Psoas muscle (tissue), 8 donors: ENCODE measurements around the gene HERC5. TPM values are rescaled to one million over a fixed set of nuclear protein-coding genes. Genes with fewer than 3 reads are reported as not detected.

Experiments
- ATAC-seq, 4 donors: fragments of 200-7000 bp; cut with Tn5 transposase; one replicate each; pipeline ENCODE4 v1.9.1; 2020; ENCODE audit warnings: moderate library complexity in 3 of 4, mild to moderate bottlenecking in 2 of 4
- DNase-seq, 2 donors: peaks; one replicate each; pipeline ENCODE4 v3.0.0-alpha.2; 2020
- H3K27ac ChIP-seq: fragments of 200-600 bp; one replicate; pipeline ENCODE4 v1.8.0; 2022
- H3K27me3 ChIP-seq, 3 donors: fragments of 200-600 bp in 1 of 3; one replicate each; pipeline versions ENCODE4 v1.6.1 to v1.8.0; 2013 to 2022; ENCODE audit warnings: low read length in 2 of 3, mild to moderate bottlenecking in 2 of 3, moderate library complexity in 1 of 3; ENCODE audit not compliant: insufficient read depth in 3 of 3
- H3K36me3 ChIP-seq, 2 donors: fragments of 200-600 bp in 1 of 2; one replicate each; pipeline versions ENCODE4 v1.6.1 to v1.8.0; 2013 to 2022; ENCODE audit warnings: low read depth in 1 of 2, mild to moderate bottlenecking in 1 of 2, moderate library complexity in 1 of 2; ENCODE audit not compliant: insufficient read depth in 1 of 2
- H3K4me1 ChIP-seq: fragments of 200-600 bp; one replicate; pipeline ENCODE4 v1.8.0; 2022
- H3K4me3 ChIP-seq: fragments of 200-600 bp; one replicate; pipeline ENCODE4 v1.8.0; 2022; ENCODE audit warnings: mild to moderate bottlenecking
- H3K9me3 ChIP-seq: fragments of 200-600 bp; one replicate; pipeline ENCODE4 v1.8.0; 2022
- WGBS, 3 donors: extraction: QIAGEN DNeasy Blood & Tissue Kit; methylation state at CpG; one replicate each; pipeline versions ENCODE4 v1.1.6 to v1.1.7; 2013; 5-methylcytosine and 5-hydroxymethylcytosine counted together
- intact Hi-C, 2 donors: fragments of 100-400 bp; cut with DNase I; formaldehyde crosslinking; loops; one replicate each; pipeline versions ENCODE4 v1.11.0 to v1.14.2; 2022
- polyA plus RNA-seq, 3 donors: library from polyadenylated mRNA; stranded (reverse); fragments of 200-250 nt; gene quantifications; one replicate each; pipeline ENCODE4 v1.2.3, GENCODE V29; 2013
- total RNA-seq, 4 donors: library from RNA; stranded (reverse); fragmentation: NEBNext Ultra II Directional in 2 of 4; extraction: Animal tissue kit (Norgen Biotek cat#: 25700) in 2 of 4; gene quantifications; one replicate each; pipeline versions ENCODE4 v1.2.1 to v1.2.4, GENCODE V29; 2021 to 2023
- TF ChIP-seq, protein P1 (sequence below): fragments of 200-600 bp; IDR thresholded peaks from one replicate; pipeline ENCODE4 v1.8.0; 2022; ENCODE audit warnings: antibody characterized with exemption
- donor health status: healthy with polysubstance abuse.
- donor health status: DM: no; HTN: no; CAD: no; lungs with moderate emphysema.
- donor health status: Bipolar disorder and iron deficiency.
- donor health status: healthy.
- donor health status: DM: yes; HTN: yes; CAD: no.
- donor health status: DM: no; HTN: no; CAD: no.
- donor health status: DM: no; HTN: no; CAD: no.
- donor health status: DM: yes; HTN: yes; CAD: no.

HERC5 gene
- total and polyA plus RNA-seq, 7 donors = 0.42 to 2.8 (median 0.79) TPM

GRCh38 chr4:88533088-88533790 lies 76.3 kb downstream of the HERC5 start:
- intact Hi-C loops = no loop called here
- H3K27ac ChIP-seq = no peak overlapping the region
- no peaks in the 10 kb centered on the region for H3K27me3 ChIP-seq
- WGBS, 3 donors = 56 to 77% (median 72%) methylated on average over 6 of the region's 6 CpGs
- no peaks in the 10 kb centered on the region for H3K36me3 ChIP-seq
- H3K4me3 ChIP-seq = no peak overlapping the region
- DNase-seq (no peak), ATAC-seq (no peak)
- no peaks in the 10 kb centered on the region for H3K9me3 ChIP-seq
- H3K4me1 ChIP-seq = no peaks in the 10 kb centered on the region
- TF ChIP-seq, protein P1, sequence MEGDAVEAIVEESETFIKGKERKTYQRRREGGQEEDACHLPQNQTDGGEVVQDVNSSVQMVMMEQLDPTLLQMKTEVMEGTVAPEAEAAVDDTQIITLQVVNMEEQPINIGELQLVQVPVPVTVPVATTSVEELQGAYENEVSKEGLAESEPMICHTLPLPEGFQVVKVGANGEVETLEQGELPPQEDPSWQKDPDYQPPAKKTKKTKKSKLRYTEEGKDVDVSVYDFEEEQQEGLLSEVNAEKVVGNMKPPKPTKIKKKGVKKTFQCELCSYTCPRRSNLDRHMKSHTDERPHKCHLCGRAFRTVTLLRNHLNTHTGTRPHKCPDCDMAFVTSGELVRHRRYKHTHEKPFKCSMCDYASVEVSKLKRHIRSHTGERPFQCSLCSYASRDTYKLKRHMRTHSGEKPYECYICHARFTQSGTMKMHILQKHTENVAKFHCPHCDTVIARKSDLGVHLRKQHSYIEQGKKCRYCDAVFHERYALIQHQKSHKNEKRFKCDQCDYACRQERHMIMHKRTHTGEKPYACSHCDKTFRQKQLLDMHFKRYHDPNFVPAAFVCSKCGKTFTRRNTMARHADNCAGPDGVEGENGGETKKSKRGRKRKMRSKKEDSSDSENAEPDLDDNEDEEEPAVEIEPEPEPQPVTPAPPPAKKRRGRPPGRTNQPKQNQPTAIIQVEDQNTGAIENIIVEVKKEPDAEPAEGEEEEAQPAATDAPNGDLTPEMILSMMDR = no peak

DNA sequence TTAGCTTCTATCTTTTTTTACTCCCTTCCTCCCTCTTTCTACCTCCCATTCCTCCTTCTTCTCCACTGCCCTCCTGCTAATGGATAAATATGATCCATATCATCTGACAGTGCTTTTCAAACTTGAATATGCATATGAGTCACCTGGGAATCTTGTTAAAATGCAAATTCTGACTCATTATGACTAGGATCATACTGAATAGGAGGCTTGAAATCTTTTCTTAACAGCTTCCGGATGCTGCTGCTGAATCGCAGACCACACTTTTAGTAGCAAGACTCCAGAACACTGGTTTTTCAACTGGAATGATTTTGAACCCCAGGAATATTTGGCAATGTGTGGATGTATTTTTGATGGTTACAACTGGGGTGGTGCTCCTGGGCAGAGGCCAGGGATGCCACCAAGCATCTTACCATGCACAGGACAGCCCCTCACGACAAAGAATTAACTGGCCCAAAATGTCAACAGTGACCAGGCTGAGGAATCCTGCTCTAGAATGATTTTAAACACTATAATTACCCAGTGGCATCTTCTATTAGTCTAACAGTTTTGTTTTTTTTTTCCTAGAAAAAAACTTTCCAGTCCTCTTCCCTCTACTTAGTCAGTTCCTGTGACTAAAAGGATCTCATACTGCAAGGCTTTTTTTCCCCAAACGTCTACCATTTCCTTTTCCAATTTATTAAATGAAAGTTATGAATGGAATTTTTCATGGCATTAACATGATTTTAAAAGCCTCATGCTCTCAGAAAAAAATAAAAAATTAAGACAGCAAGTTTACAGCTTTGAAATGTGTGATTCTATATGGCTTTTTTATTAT lies 77.2 kb downstream of the HERC5 start:
- no peaks in the 10 kb centered on the region for H3K27me3 ChIP-seq
- TF ChIP-seq, protein P1 = no peak
- H3K4me3 ChIP-seq = no peak overlapping the region
- H3K27ac ChIP-seq = no peak overlapping the region
- no peaks in the 10 kb centered on the region for H3K4me1 ChIP-seq
- H3K9me3 ChIP-seq = no peaks in the 10 kb centered on the region
- ATAC-seq (no peak), DNase-seq (no peak)
- 55 to 63% (median 58%) methylated on average over 4 of the region's 4 CpGs for WGBS, 3 donors
- no peaks in the 10 kb centered on the region for H3K36me3 ChIP-seq
- intact Hi-C loops = no loop called here

DNA sequence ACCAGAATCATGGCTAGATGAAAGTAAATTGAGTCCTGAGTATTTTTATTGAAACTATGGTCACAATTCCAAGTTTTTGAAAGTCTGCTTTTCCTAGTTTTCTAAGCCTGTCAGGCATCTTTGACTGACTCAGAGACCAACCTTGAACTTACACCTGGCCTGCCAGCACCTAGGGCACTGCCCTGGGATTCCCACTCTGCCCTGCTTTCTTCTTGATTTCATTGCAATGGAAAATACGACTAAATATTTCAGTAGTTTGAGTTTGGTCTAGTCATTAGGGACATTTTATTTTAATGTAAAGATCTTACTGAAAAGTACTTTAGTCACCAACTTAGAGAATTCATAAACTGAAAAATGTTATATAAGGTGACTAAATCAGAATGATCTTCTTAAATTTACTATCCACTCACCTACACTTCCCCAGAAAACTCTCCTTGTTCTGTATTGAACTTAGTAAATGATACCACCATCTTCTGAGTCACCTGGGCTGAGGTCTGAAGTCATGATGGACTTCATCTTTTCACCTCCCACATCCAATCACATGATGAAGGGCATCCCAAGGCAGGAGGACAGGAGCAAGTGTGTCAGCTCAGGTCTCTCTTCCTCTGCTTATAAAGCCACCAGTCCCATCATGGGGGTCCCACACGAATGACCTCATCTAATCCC lies 78.3 kb downstream of the HERC5 start:
- H3K27me3 ChIP-seq = no peaks in the 10 kb centered on the region
- no peak for ATAC-seq
- no peak for DNase-seq
- no peak overlapping the region for H3K4me3 ChIP-seq
- no peaks in the 10 kb centered on the region for H3K36me3 ChIP-seq
- H3K9me3 ChIP-seq = no peaks in the 10 kb centered on the region
- intact Hi-C loops = no loop called here
- TF ChIP-seq, protein P1 = no peak
- 83 to 93% (median 90%) methylated on average over 2 of the region's 2 CpGs for WGBS, 3 donors
- H3K4me1 ChIP-seq = no peaks in the 10 kb centered on the region
- no peak overlapping the region for H3K27ac ChIP-seq

DNA sequence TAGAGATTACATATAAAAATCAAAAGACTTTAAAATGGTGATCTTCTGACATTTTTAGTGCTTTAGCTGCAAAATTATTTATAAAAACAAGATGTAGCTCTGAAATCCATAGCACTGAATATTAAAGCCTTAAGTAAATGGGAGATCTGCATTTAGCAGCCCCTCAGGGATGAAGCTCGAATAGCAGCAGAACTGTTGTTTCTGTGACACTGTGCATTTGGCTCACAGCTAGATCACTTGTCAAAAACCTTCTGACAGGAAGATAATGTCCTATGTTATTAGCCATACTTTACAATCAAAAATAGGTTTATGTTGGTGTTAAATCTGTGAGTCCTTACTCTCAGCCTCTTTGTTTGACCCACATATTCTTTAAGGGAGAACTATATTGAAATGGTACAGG lies 80.8 kb downstream of the HERC5 start:
- 83 to 92% (median 91%) methylated on average over 1 of the region's 1 CpG for WGBS, 3 donors
- no peak overlapping the region for H3K27ac ChIP-seq
- TF ChIP-seq, protein P1 = no peak
- no peak for DNase-seq
- no peaks in the 10 kb centered on the region for H3K4me1 ChIP-seq
- intact Hi-C loops = loop anchor here in 1 of 2 donors (2.0 kb wide), 1 partner anchor 121 kb away; no protein-coding TSS in a partner anchor
- no peak overlapping the region for H3K4me3 ChIP-seq
- ATAC-seq = no peak
- H3K9me3 ChIP-seq = no peaks in the 10 kb centered on the region
- no peaks in the 10 kb centered on the region for H3K36me3 ChIP-seq
- no peaks in the 10 kb centered on the region for H3K27me3 ChIP-seq
